Measurements from ENCODE around the gene IDS. TPM values are rescaled to one million over a fixed set of nuclear protein-coding genes. Genes with fewer than 3 reads are reported as not detected.
A peak's percentile ranks its signal among the peaks of the same experiment; 100 is the strongest.
"Not testable (repeated sequence)": the region's sequence is repeated elsewhere in the genome, so short reads cannot be mapped to it uniquely, and the experiment has no call there.

IDS gene
- total RNA-seq, 1 donor from 2014 or later: 99.1 TPM

GRCh38 chrX:149533999-149534398, 28.9 kb upstream of the IDS start:
- ATAC-seq (ENCODE audit: low read depth); DNase-seq; H3K27me3 Mint-ChIP-seq; intact Hi-C loops (cut with micrococcal nuclease); H3K27ac Mint-ChIP-seq; H3K9me3 Mint-ChIP-seq; H3K4me3 Mint-ChIP-seq; CTCF ChIA-PET; POLR2A ChIA-PET: not testable (repeated sequence)
- H3K36me3 Mint-ChIP-seq (ENCODE audit: low read depth): peaks cover 13% of the 10 kb centered on the region
- H3K4me1 Mint-ChIP-seq: peaks cover 18% of the 10 kb centered on the region

DNA sequence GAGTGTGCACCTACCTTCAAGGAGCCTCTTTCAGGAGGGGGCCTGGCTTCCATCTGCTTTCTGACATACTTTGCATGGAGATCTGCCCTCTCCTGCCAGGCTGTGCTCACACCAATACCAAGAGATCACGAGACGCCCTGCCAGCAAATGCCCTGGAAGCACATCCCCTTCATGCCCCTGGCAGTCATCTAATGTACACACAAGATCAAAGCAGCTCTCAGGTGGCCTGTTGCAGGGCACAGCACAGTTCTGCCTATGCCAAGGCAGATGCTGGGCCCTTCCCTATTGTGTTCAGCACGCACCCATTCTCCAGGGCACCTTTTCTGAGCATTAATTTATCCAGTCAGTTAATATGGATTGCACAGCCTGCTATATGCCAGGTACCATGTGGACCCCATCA, 27.8 kb upstream of the IDS start:
- Mint-ChIP-seq H3K36me3 (ENCODE audit: low read depth) (peaks cover 13% of the 10 kb centered on the region), H3K4me1 (peaks cover 12% of the 10 kb centered on the region)
- H3K4me3 Mint-ChIP-seq; POLR2A ChIA-PET; ATAC-seq (ENCODE audit: low read depth); H3K27me3 Mint-ChIP-seq; CTCF ChIA-PET; DNase-seq; H3K27ac Mint-ChIP-seq; intact Hi-C loops (cut with micrococcal nuclease); H3K9me3 Mint-ChIP-seq: not testable (repeated sequence)

DNA sequence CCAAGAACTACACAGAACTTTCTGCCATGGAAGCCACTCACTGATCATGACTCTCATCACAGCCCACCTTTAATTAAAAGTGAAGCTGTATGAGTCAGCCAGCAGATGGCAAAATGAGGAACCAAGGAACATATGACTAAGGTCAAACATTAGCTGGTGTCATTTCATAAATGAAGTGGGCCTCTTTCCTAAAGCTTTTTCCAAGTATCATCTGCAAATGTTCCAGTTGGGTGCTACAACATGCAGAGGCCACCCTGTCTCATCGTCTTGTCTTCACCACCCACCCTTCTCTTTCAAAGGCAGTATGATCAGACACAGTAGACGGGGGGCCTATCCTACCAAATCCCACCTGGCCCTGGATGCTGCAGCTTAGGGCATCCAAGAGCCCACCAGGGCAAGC, 26.5 kb upstream of the IDS start:
- no peak for DNase-seq
- peak; percentile 75 for ATAC-seq (ENCODE audit: low read depth)

GRCh38 chrX:149528381-149528780, 23.3 kb upstream of the IDS start:
- no peak for ATAC-seq (ENCODE audit: low read depth)
- Mint-ChIP-seq H3K9me3 (no peaks in the 10 kb centered on the region), H3K27ac (no peak overlapping the region), H3K27me3 (no peaks in the 10 kb centered on the region), H3K4me3 (no peak overlapping the region), H3K36me3 (ENCODE audit: low read depth) (peaks cover 2% of the 10 kb centered on the region), H3K4me1 (peaks cover 22% of the 10 kb centered on the region)
- DNase-seq: no peak
- POLR2A ChIA-PET: interaction anchor here (1.0 kb wide), 2 partner anchors 13 to 24 kb away, joined by 8 to 9 read pairs; partner anchors contain the start of genes EOLA1 and IDS
- intact Hi-C loops (cut with micrococcal nuclease): no loop called here
- CTCF ChIA-PET: interaction anchor here (1.0 kb wide), 1 partner anchor 11 kb away, joined by 5 read pairs; no protein-coding TSS in a partner anchor
- TF ChIP-seq CTCF (IDR thresholded peaks at IDR 0.05): no peak

More for the DNA sequence above, 26.5 kb upstream of the IDS start:
- CTCF ChIA-PET: no interaction called here
- Mint-ChIP-seq H3K36me3 (ENCODE audit: low read depth) (peaks cover 13% of the 10 kb centered on the region), H3K9me3 (no peaks in the 10 kb centered on the region), H3K4me3 (no peak overlapping the region), H3K27me3 (no peaks in the 10 kb centered on the region), H3K4me1 (peaks cover 15% of the 10 kb centered on the region), H3K27ac (peak overlapping the region; percentile 76)
- TF ChIP-seq CTCF (IDR thresholded peaks at IDR 0.05): no peak
- intact Hi-C loops (cut with micrococcal nuclease): no loop called here
- POLR2A ChIA-PET: interaction anchor here (0.6 to 2.7 kb wide), 4 partner anchors 8 to 1161 kb away, joined by 4 to 26 read pairs (median 6); partner anchors contain the start of genes EOLA1, IDS and MTM1

GRCh38 chrX:149527705-149528104, 22.6 kb upstream of the IDS start:
- CTCF ChIA-PET: interaction anchor here (1.0 kb wide), 1 partner anchor 12 kb away, joined by 5 read pairs; no protein-coding TSS in a partner anchor
- intact Hi-C loops (cut with micrococcal nuclease): loop anchor here (1.0 kb wide), 1 partner anchor 12 kb away; no protein-coding TSS in a partner anchor
- Mint-ChIP-seq H3K9me3 (no peaks in the 10 kb centered on the region), H3K27me3 (no peaks in the 10 kb centered on the region), H3K4me1 (peaks cover 22% of the 10 kb centered on the region), H3K36me3 (ENCODE audit: low read depth) (peaks cover 2% of the 10 kb centered on the region), H3K4me3 (no peak overlapping the region), H3K27ac (peak overlapping the region; percentile 70)
- POLR2A ChIA-PET: interaction anchor here (1.0 kb wide), 1 partner anchor 23 kb away, joined by 9 read pairs; the partner anchor contains the start of gene IDS
- TF ChIP-seq CTCF (IDR thresholded peaks at IDR 0.05): no peak
- DNase-seq (no peak), ATAC-seq (ENCODE audit: low read depth) (peak; percentile 33)

GRCh38 chrX:149526318-149527033, 21.4 kb upstream of the IDS start:
- H3K9me3 Mint-ChIP-seq; H3K36me3 Mint-ChIP-seq (ENCODE audit: low read depth); DNase-seq; CTCF ChIA-PET; POLR2A ChIA-PET; H3K27me3 Mint-ChIP-seq; ATAC-seq (ENCODE audit: low read depth); H3K4me3 Mint-ChIP-seq: not testable (repeated sequence)
- intact Hi-C loops (cut with micrococcal nuclease): loop anchor here (1.0 kb wide), 1 partner anchor 13 kb away; no protein-coding TSS in a partner anchor
- peak overlapping the region; percentile 80 for H3K27ac Mint-ChIP-seq
- peaks cover 16% of the 10 kb centered on the region for H3K4me1 Mint-ChIP-seq

DNA sequence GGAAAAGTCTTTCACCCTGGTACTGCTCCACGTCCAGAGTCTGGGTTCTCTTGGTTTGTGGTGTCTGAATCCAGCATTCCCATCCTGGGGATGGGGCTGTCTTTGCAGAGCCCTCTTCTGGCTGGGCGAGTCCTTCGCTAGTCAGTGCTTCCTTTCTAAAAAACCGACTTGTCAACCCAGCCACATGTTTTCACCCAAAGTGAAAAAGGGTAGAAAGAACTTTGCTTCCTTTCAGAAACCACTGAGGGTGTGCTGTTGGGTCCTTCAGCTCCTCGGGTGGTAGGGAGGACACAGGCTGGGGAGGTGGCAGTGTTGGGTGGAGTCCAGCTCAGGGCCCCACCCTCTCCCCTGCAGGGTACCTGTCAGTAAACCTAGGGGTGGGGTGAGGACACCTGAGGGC, 20.8 kb upstream of the IDS start:
- peak overlapping the region; percentile 80 for H3K27ac Mint-ChIP-seq
- CTCF ChIA-PET: not testable (repeated sequence)
- POLR2A ChIA-PET: interaction anchor here (2.4 kb wide), 1 partner anchor 14 kb away, joined by 7 read pairs; no protein-coding TSS in a partner anchor

GRCh38 chrX:149525389-149525788, 20.3 kb upstream of the IDS start:
- peaks cover 12% of the 10 kb centered on the region for H3K4me1 Mint-ChIP-seq

More for the DNA sequence above, 20.8 kb upstream of the IDS start:
- H3K4me3 Mint-ChIP-seq: peak overlapping the region; percentile 19
- H3K4me1 Mint-ChIP-seq: peaks cover 12% of the 10 kb centered on the region
- H3K36me3 Mint-ChIP-seq (ENCODE audit: low read depth); H3K27me3 Mint-ChIP-seq; intact Hi-C loops (cut with micrococcal nuclease); H3K9me3 Mint-ChIP-seq; DNase-seq: not testable (repeated sequence)
- ATAC-seq (ENCODE audit: low read depth): peak; percentile 38

More at GRCh38 chrX:149525389-149525788, 20.3 kb upstream of the IDS start:
- H3K36me3 Mint-ChIP-seq (ENCODE audit: low read depth); CTCF ChIA-PET; H3K27me3 Mint-ChIP-seq; intact Hi-C loops (cut with micrococcal nuclease); H3K9me3 Mint-ChIP-seq: not testable (repeated sequence)
- Mint-ChIP-seq H3K4me3 (peak overlapping the region; percentile 28), H3K27ac (peak overlapping the region; percentile 72)
- POLR2A ChIA-PET: interaction anchor here (1.5 to 2.4 kb wide), 2 partner anchors 14 to 15 kb away, joined by 5 to 7 read pairs; partner anchors contain the start of gene EOLA1
- ATAC-seq (ENCODE audit: low read depth) (peak; percentile 81), DNase-seq (peak; percentile 45)

All from activated B cell treated with CpG ODN at 0.5 μM for 24 hours (primary cell).